NCI-H1930 (cell line): ENCODE results near the gene DDI2.
"Not testable (repeated sequence)": the region's sequence is repeated elsewhere in the genome, so short reads cannot be mapped to it uniquely, and the experiment has no call there.

ENCODE experiments used
- DNase-seq, 2 experiments: peaks; one replicate each; lab custom pipeline; 2025; lab: John Stamatoyannopoulos, UW

Gene DDI2

DNA sequence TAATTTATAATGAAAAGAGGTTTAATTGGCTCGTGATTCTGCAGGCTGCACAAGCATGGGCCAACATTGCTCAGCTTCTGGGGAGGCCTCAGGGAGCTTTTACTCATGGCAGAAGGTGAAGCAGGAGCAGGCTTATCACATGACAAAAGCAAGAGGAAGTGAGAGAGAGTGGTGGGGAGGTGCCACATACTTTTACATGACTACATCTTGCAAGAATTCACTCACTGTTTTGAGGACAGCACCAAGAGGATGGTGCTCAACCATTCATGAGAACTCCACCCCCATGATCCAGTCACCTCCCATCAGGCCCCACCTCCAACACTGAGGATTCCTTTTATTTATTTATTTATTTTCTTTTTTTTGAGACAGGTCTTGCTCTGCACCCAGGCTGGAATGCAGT, 61.3 kb downstream of the DDI2 start:
- no peak for DNase-seq

DNA sequence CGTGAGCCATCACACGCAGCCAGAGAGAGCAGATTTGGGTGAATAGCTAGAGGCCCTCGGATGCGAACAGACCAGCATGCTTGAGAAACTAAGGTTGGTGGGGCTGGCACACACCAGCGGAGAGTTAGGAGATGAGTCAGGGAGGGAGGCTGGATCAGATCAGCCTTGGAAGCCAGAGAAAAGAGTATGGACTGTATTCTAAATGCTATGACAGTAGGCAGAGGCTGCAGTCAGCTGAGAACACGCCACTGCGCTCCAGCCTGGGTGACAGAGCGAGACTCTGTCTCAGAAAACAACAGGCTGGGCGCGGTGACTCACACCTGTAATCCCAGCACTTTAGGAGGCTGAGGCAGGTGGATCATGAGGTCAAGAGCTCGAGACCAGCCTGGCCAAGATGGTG, 62.9 kb downstream of the DDI2 start:
- DNase-seq = no peak

DNA sequence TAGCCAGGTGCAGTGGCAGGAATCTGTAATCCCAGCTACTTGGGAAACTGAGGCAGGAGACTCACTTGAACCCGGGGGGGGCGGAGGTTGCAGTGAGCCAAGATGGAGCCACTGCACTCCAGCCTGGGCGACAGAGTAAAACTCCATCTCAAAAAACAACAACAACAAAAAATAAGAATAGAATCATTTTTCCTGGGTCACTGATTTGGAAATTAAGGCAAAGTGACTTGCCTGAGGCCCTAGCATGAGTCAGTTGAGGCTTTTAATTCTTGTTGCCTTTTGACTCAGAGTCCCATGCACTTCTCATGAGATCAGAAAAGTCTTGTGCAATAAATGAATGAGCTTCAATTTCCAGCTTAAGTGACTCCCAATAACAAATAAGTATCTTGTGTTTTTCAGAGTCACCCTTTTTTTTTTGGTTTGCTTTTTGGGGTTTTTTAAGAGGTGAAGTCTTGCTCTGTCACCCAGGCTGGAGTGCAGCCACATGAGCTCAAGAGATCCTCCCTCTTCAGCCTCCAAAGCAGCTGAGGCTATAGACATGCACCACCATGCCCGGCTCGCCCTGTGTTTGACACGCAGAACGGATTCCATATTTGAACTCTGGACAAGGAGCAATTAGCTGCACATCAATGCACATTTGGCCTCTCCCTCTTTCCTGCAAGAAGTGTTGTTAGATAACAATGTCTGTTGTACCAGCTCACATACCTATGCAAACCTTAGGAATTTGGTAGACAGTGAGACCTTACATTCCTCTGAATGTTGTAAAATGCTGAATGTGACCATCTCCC, 63.5 kb downstream of the DDI2 start:
- no peak for DNase-seq

DNA sequence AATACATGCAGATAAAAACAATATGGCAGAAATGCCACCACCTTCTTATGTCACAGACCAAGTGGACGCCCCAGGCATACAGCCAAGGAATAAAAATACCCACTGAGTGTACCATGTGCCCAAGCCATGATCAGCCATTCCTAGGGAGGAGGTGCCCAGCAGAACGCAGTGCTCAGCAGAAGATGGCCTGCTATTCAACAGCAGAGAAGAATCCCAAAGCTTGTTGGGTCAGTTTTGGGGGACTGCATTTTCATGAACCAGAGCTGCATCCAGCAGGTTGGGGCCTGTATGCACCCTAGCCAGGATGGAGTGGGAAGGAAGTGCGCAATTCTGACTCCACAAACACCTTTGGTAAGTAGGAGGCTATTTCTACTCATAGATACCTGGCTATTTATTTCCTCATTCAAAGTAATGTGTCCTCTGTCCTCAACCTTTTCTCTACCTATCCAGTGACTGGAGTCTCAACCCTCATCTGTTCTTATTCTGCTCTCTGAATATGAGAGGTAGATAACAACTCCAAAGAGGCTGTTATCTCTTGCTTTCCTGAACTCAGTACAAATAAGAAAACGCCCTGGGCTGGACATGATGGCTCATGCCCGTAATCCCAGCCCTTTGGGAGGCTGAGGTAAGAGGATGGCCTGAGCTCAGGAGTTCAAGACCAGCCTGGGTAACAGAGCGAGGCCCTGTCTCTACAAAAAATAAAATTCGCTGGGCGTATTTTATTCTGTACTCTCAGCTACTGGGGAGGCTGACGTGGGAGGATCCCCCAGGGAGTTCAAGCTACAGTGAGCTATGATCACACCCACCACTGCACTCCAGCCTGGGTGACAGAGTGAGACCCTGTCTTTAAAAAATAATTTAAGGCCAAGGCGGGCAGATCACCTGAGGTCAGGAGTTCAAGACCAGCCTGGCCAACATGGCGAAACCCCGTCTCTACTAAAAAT, 64.4 kb downstream of the DDI2 start:
- DNase-seq = no peak

DNA sequence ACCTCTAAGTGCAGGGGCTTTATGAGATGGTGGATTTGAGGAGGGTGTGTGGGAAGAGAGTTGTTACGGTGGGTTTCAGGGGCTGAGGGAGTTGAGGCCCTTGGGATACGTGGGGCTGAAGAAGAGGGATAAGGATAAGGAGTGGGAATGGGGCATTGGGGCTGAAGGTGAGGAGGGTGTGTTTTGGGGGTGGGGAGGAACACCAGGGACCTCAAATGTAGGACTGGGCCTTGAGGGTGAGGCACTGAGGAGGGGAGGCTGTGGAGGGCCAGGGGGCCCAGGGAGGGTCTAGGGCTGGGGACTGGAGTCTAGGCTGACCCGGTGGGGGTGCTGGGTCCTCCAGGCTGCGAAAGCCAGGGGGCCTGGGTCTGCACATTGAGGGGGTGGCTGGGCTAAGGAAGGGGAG, 65.7 kb downstream of the DDI2 start:
- DNase-seq = no peak

DNA sequence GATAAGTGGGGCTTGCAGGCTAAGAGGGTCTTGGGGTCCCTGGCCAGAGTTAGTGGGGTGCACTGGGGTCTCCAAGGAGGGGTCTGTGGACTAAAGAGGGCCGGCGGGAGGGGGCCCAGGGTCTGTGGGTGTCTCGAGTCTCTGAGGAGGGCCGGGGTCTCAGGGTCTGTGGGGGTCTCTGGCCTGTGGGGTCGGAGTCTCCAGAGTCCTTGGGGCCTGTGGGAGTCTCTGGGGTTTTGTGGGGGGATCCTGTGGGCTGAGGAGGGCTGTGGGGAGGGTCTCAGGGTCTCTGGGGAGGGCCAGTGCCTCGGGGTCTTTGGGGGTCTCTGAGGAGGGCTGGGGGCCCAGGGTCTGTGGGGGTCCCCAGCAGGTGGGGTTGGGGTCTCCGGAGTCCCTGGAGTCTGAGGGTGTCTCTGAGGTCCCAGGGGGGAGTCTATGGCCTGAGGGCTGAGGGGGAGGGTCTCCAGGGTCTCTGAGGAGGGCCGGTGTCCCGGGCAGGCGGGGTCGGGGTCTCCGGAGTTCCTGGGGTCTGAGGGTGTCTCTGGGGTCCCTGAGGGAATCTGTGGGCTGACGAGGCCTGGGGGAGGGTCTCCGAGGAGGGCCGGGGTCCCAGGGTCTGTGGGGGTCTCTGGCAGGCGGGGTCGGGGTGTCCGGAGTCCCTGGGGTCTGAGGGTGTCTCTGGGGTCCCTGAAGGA, 66.2 kb downstream of the DDI2 start:
- no peak for DNase-seq

- peak in 1 of 2 experiments; percentile 20 for DNase-seq
These were observed 66.8 kb downstream of the DDI2 start, which contains the start of gene PLEKHM2 for GRCh38 chr1:15684042-15684461. PLEKHM2 (plus strand) TSS chr1:15684320; CDS start chr1:15684559, 239 bp downstream.

DNA sequence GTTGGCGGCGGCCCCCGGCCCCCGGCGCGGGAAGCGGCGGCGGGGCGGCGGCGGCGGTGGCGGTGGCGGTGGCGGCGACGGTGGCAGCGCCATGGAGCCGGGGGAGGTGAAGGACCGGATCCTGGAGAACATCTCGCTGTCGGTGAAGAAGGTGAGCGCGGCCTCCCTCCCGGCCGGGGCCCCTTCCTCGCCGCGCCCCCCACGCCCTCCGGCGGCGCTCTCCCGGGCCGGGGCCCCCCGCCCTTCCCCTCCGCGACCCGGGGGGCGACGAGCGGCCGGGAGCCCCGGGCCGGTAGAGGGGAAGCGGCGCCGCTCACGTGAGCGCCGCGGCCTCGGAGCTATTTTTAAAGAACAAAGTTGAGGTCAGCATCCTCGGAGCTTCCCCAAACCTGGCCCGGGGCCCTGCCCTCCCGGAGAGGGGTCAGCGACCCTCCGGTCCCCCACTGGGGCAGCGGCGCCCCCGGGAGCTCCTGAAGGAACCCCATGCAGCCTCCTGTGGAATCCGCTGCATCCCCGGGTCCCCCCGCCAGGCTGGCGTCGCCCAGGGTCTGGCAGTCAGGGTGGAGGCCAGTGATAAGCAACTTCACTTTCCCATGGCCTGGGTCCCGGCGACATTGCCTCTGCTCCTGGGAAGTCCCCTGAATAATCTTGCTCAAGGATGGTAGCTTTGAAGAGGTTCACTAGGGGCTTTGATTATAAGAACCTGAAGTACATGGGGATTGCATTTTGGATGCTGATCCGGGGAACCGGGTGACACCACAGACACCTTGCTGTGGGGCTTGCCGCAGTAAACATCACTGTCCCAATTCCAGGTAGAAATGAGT, 67.4 kb downstream of the DDI2 start:
- DNase-seq = no peak

- DNase-seq = no peak
These were observed 68.6 kb downstream of the DDI2 start for GRCh38 chr1:15685820-15686219.

- no peak for DNase-seq
These were observed 70.2 kb downstream of the DDI2 start for GRCh38 chr1:15687446-15687845.

- no peak for DNase-seq
These were observed 73.1 kb downstream of the DDI2 start for GRCh38 chr1:15690317-15690716.

DNA sequence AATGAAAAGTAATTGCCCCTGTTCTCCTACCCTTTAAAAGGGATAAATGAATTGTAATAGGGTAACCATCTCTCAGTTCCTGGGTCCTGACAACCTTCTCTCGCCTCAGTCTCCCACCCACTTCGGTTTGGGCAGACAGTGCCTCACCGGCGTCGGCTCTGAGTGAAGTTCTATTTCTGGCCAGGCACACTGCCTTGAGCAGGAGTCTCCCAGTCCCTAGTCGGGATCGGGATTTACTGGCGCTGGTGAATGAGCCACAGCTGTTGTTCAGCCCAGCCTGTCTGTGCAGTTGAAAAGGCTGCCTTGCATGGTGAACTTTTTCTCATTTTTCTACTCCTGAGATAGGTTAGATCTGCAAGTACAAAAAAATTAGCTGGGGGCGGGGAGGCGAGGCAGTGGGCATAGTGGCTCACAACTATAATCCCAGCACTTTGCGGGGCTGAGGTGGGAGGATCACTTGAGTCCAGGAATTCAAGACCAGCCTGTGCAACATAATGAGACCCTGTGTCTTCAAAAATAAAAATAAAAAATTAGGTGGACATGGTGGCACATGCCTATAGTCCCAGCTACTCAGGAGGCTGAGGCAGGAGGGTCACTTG, 74.3 kb downstream of the DDI2 start:
- DNase-seq = no peak

DNA sequence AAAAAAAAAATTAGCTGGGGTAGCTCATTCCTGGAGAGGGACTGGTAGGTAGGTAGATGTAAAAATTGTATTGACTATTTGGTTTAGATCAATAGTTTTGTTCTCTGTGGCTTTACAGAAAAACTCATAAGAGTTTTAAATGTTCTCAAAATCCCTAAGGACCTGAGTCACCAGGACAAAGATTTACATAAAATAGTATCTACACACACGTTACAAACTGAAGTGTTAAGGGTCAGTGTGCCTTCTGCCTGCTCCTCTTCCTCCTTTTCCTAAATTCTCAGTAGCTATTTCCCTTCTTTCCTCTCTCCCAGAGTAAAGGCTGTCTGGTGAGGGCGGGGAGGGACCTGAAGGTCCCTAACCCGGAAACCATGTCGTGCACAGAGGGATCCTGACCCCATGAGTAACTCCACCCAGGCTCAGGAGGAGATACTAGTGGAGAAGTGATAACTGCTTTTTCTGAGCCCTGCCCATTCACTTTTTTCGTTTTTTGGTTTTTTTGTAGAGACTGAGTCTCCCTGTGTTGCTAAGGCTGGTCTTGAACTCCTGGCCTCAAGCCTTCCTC, 74.9 kb downstream of the DDI2 start:
- DNase-seq = no peak

- DNase-seq = no peak
These were observed 76.1 kb downstream of the DDI2 start for GRCh38 chr1:15693371-15693770.

DNA sequence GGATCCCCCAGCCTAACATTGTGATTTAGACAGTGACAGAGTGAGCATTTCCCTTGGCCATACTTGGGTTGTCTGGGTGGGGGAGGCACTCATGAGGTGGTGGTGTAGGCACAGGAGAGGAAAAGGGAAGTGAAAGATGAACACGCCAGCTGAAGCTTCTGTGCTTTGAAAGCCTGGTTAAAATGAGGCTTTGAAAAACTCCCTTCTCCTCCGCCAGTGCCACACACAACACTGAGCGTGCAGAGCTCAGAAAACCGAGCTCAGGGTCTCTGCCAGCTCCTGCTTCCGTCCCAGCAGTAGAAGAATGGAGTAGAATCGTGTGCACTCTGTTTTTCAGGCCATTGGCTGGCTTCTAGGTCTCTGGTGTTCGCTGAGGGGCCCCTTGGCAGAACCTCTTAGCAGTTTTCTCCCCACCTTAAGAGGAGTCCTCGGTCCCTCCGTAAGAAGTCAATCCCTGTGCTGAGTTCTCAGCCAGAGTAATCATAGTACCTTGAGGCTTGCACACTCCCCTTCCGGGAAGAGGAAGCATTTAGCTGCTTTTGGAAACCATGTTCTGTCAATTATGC, 79.8 kb downstream of the DDI2 start:
- no peak for DNase-seq

DNA sequence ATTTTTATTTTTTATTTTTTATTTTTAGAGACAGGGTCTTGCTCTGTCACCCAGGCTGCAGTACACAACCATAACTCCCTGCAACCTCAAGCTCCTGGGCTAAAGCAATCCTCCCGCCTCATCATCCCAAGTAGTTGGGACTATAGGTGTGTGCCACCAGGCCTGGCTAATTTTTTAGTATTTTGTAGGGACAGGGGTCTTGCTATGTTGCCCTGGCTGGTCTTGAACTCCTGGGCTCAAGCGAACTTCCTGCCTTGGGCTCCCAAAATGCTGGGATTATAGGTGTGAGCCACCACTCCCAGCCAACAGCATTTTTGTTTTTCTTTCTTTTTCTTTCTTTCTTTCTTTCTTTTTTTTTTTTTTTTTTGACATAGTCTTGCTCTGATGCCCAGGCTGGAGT, 80.9 kb downstream of the DDI2 start:
- no peak for DNase-seq

- not testable (repeated sequence) for DNase-seq
These were observed 82.1 kb downstream of the DDI2 start for GRCh38 chr1:15699321-15699720.

- DNase-seq = no peak
These were observed 83.2 kb downstream of the DDI2 start for GRCh38 chr1:15700508-15700907.

- no peak for DNase-seq
These were observed 84.5 kb downstream of the DDI2 start for GRCh38 chr1:15701784-15702183.
